Neural cell (in vitro differentiated cells): ENCODE data around the gene CNNM1. TPM values are rescaled to one million over a fixed set of nuclear protein-coding genes. Genes with fewer than 3 reads are reported as not detected.

ENCODE experiments used
- H2AFZ ChIP-seq: fragments of 200-600, 300-800 bp; sonication (generic), shearing (Covaris generic); 2 replicates; pipeline ENCODE4 v1.6.0; 2014; ENCODE audit warnings: low read depth, mild to moderate bottlenecking, antibody characterized with exemption, low read length, moderate library complexity
- H3F3A ChIP-seq: fragments of 200-600 bp; shearing (Covaris generic); 2 replicates; pipeline ENCODE4 v1.6.1; 2016; ENCODE audit warnings: mild to moderate bottlenecking, moderate library complexity, mixed read lengths, antibody characterized with exemption, low read length; ENCODE audit not compliant: insufficient read depth, poor library complexity, severe bottlenecking
- H3K27ac ChIP-seq: fragments of 200-600, 300-800 bp; sonication (generic), shearing (Covaris generic); 2 replicates; pipeline ENCODE4 v1.5.1; 2014; ENCODE audit warnings: mild to moderate bottlenecking, low read length, moderate library complexity
- H3K27me3 ChIP-seq: fragments of 300-800, 200-600 bp; sonication (generic), shearing (Covaris generic); 2 replicates; pipeline ENCODE4 v1.6.0; 2014; ENCODE audit warnings: mild to moderate bottlenecking, low read depth, low read length, moderate library complexity; ENCODE audit not compliant: insufficient read depth
- H3K36me3 ChIP-seq: fragments of 300-800, 200-600 bp; sonication (generic), shearing (Covaris generic); 2 replicates; pipeline ENCODE4 v1.5.1; 2014; ENCODE audit warnings: mild to moderate bottlenecking, antibody characterized with exemption, low read length, moderate library complexity; ENCODE audit not compliant: insufficient read depth
- H3K4me2 ChIP-seq: fragments of 300-800, 200-600 bp; sonication (generic), shearing (Covaris generic); 2 replicates; pipeline ENCODE4 v1.6.0; 2014; ENCODE audit warnings: mild to moderate bottlenecking, low read length
- H3K4me3 ChIP-seq: fragments of 300-800, 200-600 bp; sonication (generic), shearing (Covaris generic); 2 replicates; pipeline ENCODE4 v1.5.1; 2014; ENCODE audit warnings: mild to moderate bottlenecking, low read length, moderate library complexity
- H3K79me2 ChIP-seq: fragments of 200-600 bp; shearing (Covaris generic); replicated peaks from 2 replicates; pipeline ENCODE4 v1.6.0; 2014; ENCODE audit warnings: mild to moderate bottlenecking, low read length, moderate library complexity; ENCODE audit not compliant: insufficient read depth
- H3K9ac ChIP-seq: fragments of 300-800, 200-600 bp; sonication (generic), shearing (Covaris generic); 2 replicates; pipeline ENCODE4 v1.6.1; 2016; ENCODE audit warnings: mild to moderate bottlenecking, low read length, mixed read lengths
- H3K9me2 ChIP-seq: fragments of 200-600 bp; shearing (Covaris generic); 2 replicates; pipeline ENCODE4 v1.6.1; 2016; ENCODE audit warnings: mild to moderate bottlenecking, low read length, mixed read lengths; ENCODE audit not compliant: insufficient read depth
- H3K9me3 ChIP-seq: fragments of 200-600, 300-800 bp; sonication (generic), shearing (Covaris generic); 2 replicates; pipeline ENCODE4 v1.6.1; 2016; ENCODE audit warnings: mild to moderate bottlenecking, mixed run types, low read length, moderate library complexity, mixed read lengths
- H4K20me1 ChIP-seq: fragments of 200-600 bp; shearing (Covaris generic); 2 replicates; pipeline ENCODE4 v1.6.1; 2016; ENCODE audit warnings: mild to moderate bottlenecking, mixed run types; ENCODE audit not compliant: insufficient read depth
- CTCF ChIP-seq: fragments of 450-650 bp; IDR thresholded peaks from 2 replicates; pipeline ENCODE4 v1.5.1; 2014; ENCODE audit warnings: antibody characterized with exemption, mild to moderate bottlenecking, moderate library complexity; ENCODE audit not compliant: poor library complexity, severe bottlenecking
- EP300 ChIP-seq: fragments of 450-650 bp; conservative IDR thresholded peaks from 2 replicates; pipeline ENCODE4 v1.6.1; 2014; ENCODE audit warnings: antibody characterized with exemption, mild to moderate bottlenecking, moderate library complexity; ENCODE audit not compliant: poor library complexity, severe bottlenecking
- EZH2 ChIP-seq: fragments of 200-600, 300-800 bp; shearing (Covaris generic), sonication (generic); IDR thresholded peaks from 2 replicates; pipeline ENCODE4 v1.6.1; 2014; ENCODE audit warnings: antibody characterized with exemption, low read length, borderline replicate concordance, mild to moderate bottlenecking; ENCODE audit not compliant: insufficient read depth, poor library complexity, severe bottlenecking
- MXI1 ChIP-seq: fragments of 450-650 bp; conservative IDR thresholded peaks from 2 replicates; pipeline ENCODE4 v1.6.1; 2014; ENCODE audit warnings: antibody characterized with exemption, mild to moderate bottlenecking; ENCODE audit not compliant: poor library complexity, severe bottlenecking
- POLR2AphosphoS5 ChIP-seq: IDR thresholded peaks from 2 replicates; pipeline ENCODE4 v1.6.1; 2012
- RAD21 ChIP-seq: fragments of 450-650 bp; conservative IDR thresholded peaks from 2 replicates; pipeline ENCODE4 v1.6.1; 2014; ENCODE audit warnings: antibody characterized with exemption, mild to moderate bottlenecking, moderate library complexity
- REST ChIP-seq: IDR thresholded peaks from 2 replicates; pipeline ENCODE4 v1.6.1; 2012; ENCODE audit warnings: borderline replicate concordance
- SMC3 ChIP-seq: fragments of 450-650 bp; conservative IDR thresholded peaks from 2 replicates; pipeline ENCODE4 v1.6.1; 2014; ENCODE audit warnings: antibody characterized with exemption, mild to moderate bottlenecking, moderate library complexity; ENCODE audit not compliant: poor library complexity
- TAF1 ChIP-seq: IDR thresholded peaks from 2 replicates; pipeline ENCODE4 v1.6.1; 2012; ENCODE audit warnings: low read depth
- polyA minus RNA-seq: library from RNA; depleted of rRNA, polyadenylated mRNA; stranded (reverse); fragments of >200 nt; gene quantifications from 2 replicates; pipeline ENCODE4 v1.2.3, GENCODE V29; 2014
- polyA plus RNA-seq: library from polyadenylated mRNA; depleted of rRNA; stranded (reverse); fragments of >200 nt; gene quantifications from 2 replicates; pipeline ENCODE4 v1.2.3, GENCODE V29; 2014

Gene CNNM1
- polyA plus RNA-seq (1.3 and 1.5 TPM in 2 replicates), polyA minus RNA-seq (3.9 and 4.9 TPM in 2 replicates)

GRCh38 chr10:99329304-99329553, at the start of gene CNNM1:
Gene CNNM1 (plus strand): TSS chr10:99329356. CDS start chr10:99329388, 32 bp downstream.
- Histone ChIP-seq H3K9ac (peak within 1 kb of the TSS; percentile 72), H3F3A (peaks cover 5% of the 10 kb centered on the region), H4K20me1 (no peaks in the 10 kb centered on the region), H3K36me3 (no peaks in the 10 kb centered on the region), H3K79me2 (no peaks in the 10 kb centered on the region), H3K4me2 (peak within 1 kb of the TSS; percentile 78), H3K9me2 (no peaks in the 10 kb centered on the region), H3K9me3 (no peaks in the 10 kb centered on the region), H3K4me3 (peak within 1 kb of the TSS; percentile 96), H3K27ac (peak within 1 kb of the TSS; percentile 31), H2AFZ (peak within 1 kb of the TSS; percentile 60), H3K27me3 (peaks cover 34% of the 10 kb centered on the region)
- TF ChIP-seq SMC3 (no peak), EP300 (no peak), EZH2 (no peak), CTCF (no peak), REST (peak; percentile 36), POLR2AphosphoS5 (peak; percentile 57), MXI1 (no peak), TAF1 (no peak), RAD21 (peak; percentile 19)

GRCh38 chr10:99279626-99280111, 49.5 kb upstream of the CNNM1 start:
- H2AFZ ChIP-seq = no peak overlapping the region
- H3K9me2 ChIP-seq = no peaks in the 10 kb centered on the region
- no peak overlapping the region for H3K9ac ChIP-seq
- no peaks in the 10 kb centered on the region for H3F3A ChIP-seq
- H4K20me1 ChIP-seq = no peaks in the 10 kb centered on the region
- no peaks in the 10 kb centered on the region for H3K79me2 ChIP-seq
- TF ChIP-seq TAF1 = no peak
- TF ChIP-seq RAD21 = no peak
- TF ChIP-seq EZH2 = no peak
- TF ChIP-seq MXI1 = no peak
- H3K27ac ChIP-seq = no peak overlapping the region
- no peaks in the 10 kb centered on the region for H3K27me3 ChIP-seq
- H3K4me2 ChIP-seq = no peak overlapping the region
- no peak overlapping the region for H3K4me3 ChIP-seq
- no peaks in the 10 kb centered on the region for H3K9me3 ChIP-seq
- H3K36me3 ChIP-seq = no peaks in the 10 kb centered on the region

GRCh38 chr10:99280472-99280871, 48.7 kb upstream of the CNNM1 start:
- H3K4me3 ChIP-seq = no peak overlapping the region
- H3K4me2 ChIP-seq = no peak overlapping the region
- H3K27me3 ChIP-seq = no peaks in the 10 kb centered on the region
- no peaks in the 10 kb centered on the region for H3K36me3 ChIP-seq
- no peaks in the 10 kb centered on the region for H3F3A ChIP-seq
- H4K20me1 ChIP-seq = no peaks in the 10 kb centered on the region
- no peaks in the 10 kb centered on the region for H3K9me2 ChIP-seq
- H3K9ac ChIP-seq = no peak overlapping the region
- no peak overlapping the region for H2AFZ ChIP-seq
- no peak overlapping the region for H3K27ac ChIP-seq
- TF ChIP-seq EP300 (no peak), MXI1 (no peak)
- H3K79me2 ChIP-seq = no peaks in the 10 kb centered on the region
- no peaks in the 10 kb centered on the region for H3K9me3 ChIP-seq
